SHP77 treated with DMSO at 0.1 percent for 48 hours (cell line): Measurements from ENCODE around the gene PPP1R3C.

Source experiments
- DNase-seq: peaks from one replicate; lab custom pipeline; 2025; lab: John Stamatoyannopoulos, UW

The PPP1R3C gene

GRCh38 chr10:91629715-91630549 lies 2.9 kb downstream of the PPP1R3C start:
- DNase-seq = no peak

- DNase-seq = no peak
Measured at GRCh38 chr10:91628383-91628782, 4.5 kb downstream of the PPP1R3C start.

GRCh38 chr10:91627344-91628102 lies 5.3 kb downstream of the PPP1R3C start:
- no peak for DNase-seq

GRCh38 chr10:91626936-91627335 lies 5.9 kb downstream of the PPP1R3C start:
- DNase-seq = no peak

GRCh38 chr10:91624633-91625032 lies 8.2 kb downstream of the PPP1R3C start:
- no peak for DNase-seq

GRCh38 chr10:91622601-91623000 lies 10.3 kb downstream of the PPP1R3C start:
- DNase-seq = no peak

- no peak for DNase-seq
Measured at GRCh38 chr10:91621483-91622113, 11.3 kb downstream of the PPP1R3C start.

GRCh38 chr10:91617072-91617609 lies 15.7 kb downstream of the PPP1R3C start:
- no peak for DNase-seq

GRCh38 chr10:91616137-91616536 lies 16.7 kb downstream of the PPP1R3C start:
- no peak for DNase-seq

- DNase-seq = no peak
Measured at GRCh38 chr10:91614225-91614624, 18.6 kb downstream of the PPP1R3C start.

GRCh38 chr10:91613411-91614187 lies 19.3 kb downstream of the PPP1R3C start:
- DNase-seq = no peak

GRCh38 chr10:91610919-91611318 lies 22.0 kb downstream of the PPP1R3C start:
- DNase-seq = no peak

GRCh38 chr10:91610444-91610843 lies 22.4 kb downstream of the PPP1R3C start:
- DNase-seq = no peak

GRCh38 chr10:91607646-91608403 lies 25.0 kb downstream of the PPP1R3C start:
- no peak for DNase-seq

GRCh38 chr10:91605968-91606367 lies 26.9 kb downstream of the PPP1R3C start:
- DNase-seq = no peak

GRCh38 chr10:91604553-91605534 lies 28.0 kb downstream of the PPP1R3C start:
- no peak for DNase-seq

GRCh38 chr10:91603931-91604331 lies 28.9 kb downstream of the PPP1R3C start:
- no peak for DNase-seq

GRCh38 chr10:91602868-91603568 lies 29.9 kb downstream of the PPP1R3C start:
- no peak for DNase-seq

GRCh38 chr10:91602449-91602848 lies 30.4 kb downstream of the PPP1R3C start:
- no peak for DNase-seq
